Measurements from ENCODE around the gene FREM2. TPM values are rescaled to one million over a fixed set of nuclear protein-coding genes. Genes with fewer than 3 reads are reported as not detected.

FREM2 gene
- total and polyA plus RNA-seq, 2 of the 13 experiments (the other 11 are each of a cell fraction or from before 2014, with no cell fraction given) = not detected

DNA sequence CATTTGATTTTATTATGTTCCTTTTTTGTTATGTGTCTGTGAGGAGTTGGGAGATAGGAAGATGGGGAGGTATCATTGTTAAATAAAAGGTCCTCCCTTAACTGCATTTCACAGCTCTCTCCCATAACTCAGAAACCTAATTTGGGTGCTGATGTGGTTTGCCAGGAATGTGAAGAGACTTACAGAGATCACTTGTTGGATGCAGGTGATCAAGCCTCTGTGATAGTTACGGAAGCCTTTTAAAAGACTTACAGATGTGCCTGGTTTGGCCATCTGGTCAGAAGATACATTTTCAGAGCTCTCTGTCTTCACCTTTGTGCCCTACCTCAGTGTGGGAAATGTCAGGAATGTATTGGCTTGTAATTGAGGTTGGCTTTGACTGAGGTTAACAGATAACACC, 157.7 kb downstream of the FREM2 start:
- Histone ChIP-seq H4K20me1 (ENCODE audit: insufficient read depth, low read length) (no peaks in the 10 kb centered on the region), H3K27me3 (ENCODE audit: control insufficient read depth in 1 of 2, insufficient read depth in 2 of 2, low read length in 2 of 2) (no peaks in the 10 kb centered on the region), H3K4me3 (replicated peaks in 1 of 3; ENCODE audit: insufficient read depth in 1 of 3, low read depth in 2 of 3, low read length in 3 of 3) (no peak overlapping the region), H3K9me3 (ENCODE audit: low read length) (no peaks in the 10 kb centered on the region), H2AFZ (ENCODE audit: low read length) (no peak overlapping the region), H3K27ac (ENCODE audit: extremely low read length, insufficient read depth, low read length) (no peak overlapping the region), H3K36me3 (replicated peaks in 1 of 2; ENCODE audit: control insufficient read depth in 1 of 2, insufficient read depth in 2 of 2, low read length in 2 of 2) (no peaks in the 10 kb centered on the region), H3K4me1 (ENCODE audit: insufficient read depth, low read length) (no peaks in the 10 kb centered on the region), H3K4me2 (ENCODE audit: low read depth, low read length) (no peak overlapping the region), H3K79me2 (ENCODE audit: insufficient read depth, low read length) (no peaks in the 10 kb centered on the region), H3K9ac (ENCODE audit: insufficient read depth, low read depth, low read length) (no peak overlapping the region)
- ChIA-PET CTCF (ENCODE audit: low intra/inter-chr PET ratio, low total read pairs) (no interaction called here), POLR2A (no interaction called here)
- DNase-seq (ENCODE audit: low spot score) = no peak
- WGBS (ENCODE audit: low lambda C conversion rate) = 38% methylated on average over 1 of the region's 1 CpG
- no peak for FAIRE-seq
- no TSS peak for BruUV-seq (replicated peaks)
- ATAC-seq = no peak
- intact Hi-C loops (cut with micrococcal nuclease; ENCODE audit: unreplicated experiment) (no loop called here), in situ Hi-C loops (cut with HindIII; ENCODE audit: extremely low pct_ligation_motif_present, low pct_unique_long_range_greater_than_20kb) (no loop called here)
- no peak for TF ChIP-seq SAFB2 (CRISPR knock-in tag; IDR thresholded peaks at IDR 0.05; ENCODE audit: borderline replicate concordance, low read depth)
- TF ChIP-seq ZNF572 (CRISPR knock-in tag; IDR thresholded peaks at IDR 0.05) = no peak
- TF ChIP-seq, protein P1, sequence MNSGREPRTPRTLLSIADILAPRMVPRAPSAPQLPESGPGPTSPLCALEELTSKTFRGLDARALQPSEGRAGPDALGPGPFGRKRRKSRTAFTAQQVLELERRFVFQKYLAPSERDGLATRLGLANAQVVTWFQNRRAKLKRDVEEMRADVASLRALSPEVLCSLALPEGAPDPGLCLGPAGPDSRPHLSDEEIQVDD (CRISPR knock-in tag; IDR thresholded peaks at IDR 0.05; ENCODE audit: borderline replicate concordance) = no peak
- TF ChIP-seq HNRNPK (IDR thresholded peaks at IDR 0.05; ENCODE audit: low read depth, low read length, poor library complexity, severe bottlenecking) = no peak
- TF ChIP-seq EEA1 (CRISPR knock-in tag; IDR thresholded peaks at IDR 0.05; ENCODE audit: borderline replicate concordance) = no peak
- no peak for TF ChIP-seq ZSCAN30 (CRISPR knock-in tag; IDR thresholded peaks at IDR 0.05)
- no peak for TF ChIP-seq ZFAT (CRISPR knock-in tag; conservative IDR thresholded peaks at IDR 0.05)
- no peak for TF ChIP-seq ZNF326 (CRISPR knock-in tag; IDR thresholded peaks at IDR 0.05; ENCODE audit: borderline replicate concordance)
- TF ChIP-seq HOXA5 (CRISPR knock-in tag; IDR thresholded peaks at IDR 0.05) = no peak
- no peak for TF ChIP-seq MEIS2 (CRISPR knock-in tag; IDR thresholded peaks at IDR 0.05)
- TF ChIP-seq SOX5 (CRISPR knock-in tag; IDR thresholded peaks at IDR 0.05; ENCODE audit: borderline replicate concordance) = no peak
- no peak for TF ChIP-seq ZNF10 (CRISPR knock-in tag; IDR thresholded peaks at IDR 0.05; ENCODE audit: borderline replicate concordance, low read depth)
